Hindlimb muscle (tissue), 1 donor: ENCODE results near the gene CREB1. TPM values are rescaled to one million over a fixed set of nuclear protein-coding genes. Genes with fewer than 3 reads are reported as not detected.
"Not testable (repeated sequence)": the region's sequence is repeated elsewhere in the genome, so short reads cannot be mapped to it uniquely, and the experiment has no call there.

Experiments
- DNase-seq: peaks from one replicate; pipeline ENCODE4 v3.0.0-alpha.2; 2013
- polyA plus RNA-seq: library from polyadenylated mRNA; unstranded; fragments of 120-200 nt; gene quantifications from one replicate; pipeline ENCODE4 v1.2.1, GENCODE V29; 2013; ENCODE audit not compliant: insufficient read length

The CREB1 gene
- polyA plus RNA-seq, 1 donor = 35.3 TPM

GRCh38 chr2:207619764-207620203 lies 90.0 kb downstream of the CREB1 start:
- DNase-seq = no peak

- no peak for DNase-seq
These were observed 91.8 kb downstream of the CREB1 start for GRCh38 chr2:207621501-207622039.

DNA sequence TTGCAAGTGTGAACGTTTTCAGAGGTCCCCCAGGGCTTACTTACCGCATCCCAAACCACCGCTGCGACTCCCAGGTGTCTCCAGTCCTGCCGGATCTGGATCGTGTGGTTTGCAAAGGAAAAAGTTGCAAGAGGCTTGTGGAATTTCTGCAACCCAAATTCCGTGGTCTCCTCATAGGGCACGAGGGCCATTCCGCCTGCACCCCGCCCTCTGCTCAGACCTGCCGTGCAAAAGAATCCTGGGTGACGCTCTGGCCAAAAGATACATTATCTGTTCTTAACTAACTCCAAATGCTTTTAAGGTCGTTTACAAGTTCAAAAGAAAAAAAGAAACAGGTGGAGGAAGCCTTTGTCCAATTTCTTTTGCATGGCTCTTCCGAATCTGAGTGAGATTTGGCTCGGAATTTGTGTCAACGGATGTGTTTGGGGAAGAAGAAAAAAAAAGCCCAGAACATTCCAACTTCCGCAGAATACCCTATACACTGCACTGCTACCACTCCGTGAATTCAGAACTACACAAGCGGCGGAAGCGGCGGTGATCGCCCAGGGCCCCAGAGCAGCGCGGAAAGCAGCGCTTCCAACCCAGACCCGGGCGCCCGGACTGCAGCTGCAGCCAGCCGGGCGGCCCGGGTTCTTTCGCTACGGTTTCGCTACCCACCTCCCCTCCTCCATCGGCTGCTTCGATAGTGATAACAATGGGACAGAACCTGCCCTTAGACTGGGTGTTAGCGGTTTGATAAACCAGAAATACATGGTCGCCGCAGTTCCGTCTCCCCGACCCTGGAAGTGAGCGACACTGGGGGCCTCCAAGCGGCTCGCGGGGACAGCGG lies 94.6 kb downstream of the CREB1 start:
- DNase-seq = peak; percentile 67

DNA sequence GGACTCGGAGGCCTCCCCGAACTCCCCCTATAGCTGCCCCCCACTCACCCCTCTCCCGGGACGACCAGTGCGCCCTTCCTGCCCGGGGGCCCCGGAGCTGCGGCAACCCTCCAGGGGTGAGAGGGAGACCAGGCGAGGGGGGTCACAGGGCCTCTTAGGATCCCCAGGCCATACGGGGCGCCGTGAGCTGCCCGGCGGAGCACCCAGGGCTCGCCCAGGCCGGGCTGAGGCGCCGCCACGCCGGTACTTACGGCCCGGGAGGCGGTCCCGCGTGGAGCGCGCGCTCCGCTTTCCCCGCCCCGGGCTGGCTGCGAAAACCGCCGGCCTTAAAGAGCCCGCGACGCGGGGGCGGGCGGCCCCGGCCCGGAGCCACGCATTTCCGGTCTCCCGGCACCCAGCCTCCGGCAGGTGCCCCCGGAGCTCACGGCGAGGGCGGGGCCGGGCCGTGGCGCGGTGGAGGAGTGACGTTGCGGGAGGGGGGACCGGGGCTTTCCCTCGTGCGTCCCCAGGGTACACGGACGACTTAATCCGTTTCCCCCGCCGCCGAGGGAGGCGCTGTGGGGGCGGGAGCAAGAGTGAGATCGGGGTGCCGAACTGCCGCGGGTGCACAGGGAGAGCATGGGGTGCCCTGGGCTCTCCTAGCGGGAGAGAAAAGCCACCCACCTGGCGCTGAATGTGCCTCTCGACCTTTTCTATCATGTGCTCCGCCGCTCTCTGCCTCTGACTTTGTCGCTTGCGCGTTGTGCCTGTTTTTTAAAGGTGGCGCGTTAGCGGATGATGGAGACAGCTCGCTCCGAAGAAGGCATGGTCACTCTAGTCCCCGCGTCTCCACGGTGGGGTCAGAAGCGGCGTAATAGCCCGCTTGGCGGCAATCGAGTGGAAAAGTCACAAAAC lies 95.5 kb downstream of the CREB1 start, which contains the start of gene METTL21A:
Gene METTL21A (minus strand): TSS at position 381 of the 894 bp plus-strand sequence. CDS start 1,019 bp downstream, outside the sequence.
- DNase-seq = peak; percentile 91

- DNase-seq = no peak
These were observed 99.8 kb downstream of the CREB1 start for GRCh38 chr2:207629553-207629952.

DNA sequence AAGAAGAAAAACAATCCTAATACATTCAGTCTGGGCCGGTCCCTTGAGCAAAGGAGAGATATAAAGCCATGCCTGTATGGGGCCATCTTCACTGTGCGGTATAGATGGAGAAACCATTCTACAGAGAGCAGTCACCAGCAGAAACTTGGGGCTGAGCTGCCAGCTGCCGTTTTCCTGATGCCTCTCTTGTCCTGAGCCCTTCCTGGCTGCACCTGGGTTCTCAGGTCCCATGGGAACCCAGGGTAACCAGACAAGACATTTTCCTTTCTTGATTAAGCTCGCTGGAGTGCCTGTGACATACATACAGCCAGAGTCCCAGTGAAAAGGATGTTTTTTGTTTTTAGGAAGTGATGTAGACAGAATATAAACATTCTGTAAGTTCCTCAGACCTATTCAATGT lies 100.7 kb downstream of the CREB1 start:
- no peak for DNase-seq

DNA sequence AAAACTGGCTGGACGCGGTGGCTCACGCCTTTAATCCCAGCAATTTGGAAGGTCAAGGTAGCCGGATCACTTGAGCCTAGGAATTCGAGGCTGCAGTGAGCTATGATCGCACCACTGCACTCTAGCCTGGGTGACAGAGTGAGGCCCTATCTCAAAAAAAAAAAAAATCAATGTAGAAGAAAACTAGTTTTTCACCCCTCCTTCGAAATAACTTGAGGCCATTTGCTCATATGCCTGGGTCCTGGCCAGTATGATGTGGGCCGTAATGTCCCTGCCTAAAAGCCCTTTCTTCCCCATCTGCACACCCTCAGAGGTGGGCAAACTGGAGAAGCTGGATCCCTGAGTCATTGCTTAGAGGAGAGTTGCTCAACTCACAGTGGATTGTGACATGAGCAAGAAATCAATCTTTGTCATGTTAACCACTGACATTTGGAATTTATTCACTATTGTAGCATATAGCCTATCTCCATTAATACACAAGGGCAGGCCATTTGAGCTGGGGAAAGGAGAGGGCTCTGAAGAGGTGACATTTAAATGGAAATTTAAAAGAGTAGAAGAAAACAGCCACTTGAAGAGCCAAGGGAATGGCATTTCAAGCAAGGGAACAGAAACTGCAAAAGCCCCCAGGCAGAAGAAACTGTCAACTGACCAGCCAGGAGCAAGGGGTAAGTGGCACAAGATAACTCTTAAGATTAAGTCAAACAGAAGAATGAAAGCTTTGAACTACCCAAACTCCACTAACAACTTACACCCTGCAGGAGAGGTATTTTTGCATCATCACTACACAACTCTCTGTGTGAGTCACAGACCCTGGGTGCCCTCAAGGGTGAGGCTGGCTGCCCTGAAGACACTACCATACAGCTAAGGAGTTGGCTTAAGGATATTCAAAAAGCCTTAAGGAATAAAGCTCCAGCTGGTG lies 103.1 kb downstream of the CREB1 start:
- no peak for DNase-seq

- DNase-seq = no peak
These were observed 103.9 kb downstream of the CREB1 start for GRCh38 chr2:207633686-207634085.

DNA sequence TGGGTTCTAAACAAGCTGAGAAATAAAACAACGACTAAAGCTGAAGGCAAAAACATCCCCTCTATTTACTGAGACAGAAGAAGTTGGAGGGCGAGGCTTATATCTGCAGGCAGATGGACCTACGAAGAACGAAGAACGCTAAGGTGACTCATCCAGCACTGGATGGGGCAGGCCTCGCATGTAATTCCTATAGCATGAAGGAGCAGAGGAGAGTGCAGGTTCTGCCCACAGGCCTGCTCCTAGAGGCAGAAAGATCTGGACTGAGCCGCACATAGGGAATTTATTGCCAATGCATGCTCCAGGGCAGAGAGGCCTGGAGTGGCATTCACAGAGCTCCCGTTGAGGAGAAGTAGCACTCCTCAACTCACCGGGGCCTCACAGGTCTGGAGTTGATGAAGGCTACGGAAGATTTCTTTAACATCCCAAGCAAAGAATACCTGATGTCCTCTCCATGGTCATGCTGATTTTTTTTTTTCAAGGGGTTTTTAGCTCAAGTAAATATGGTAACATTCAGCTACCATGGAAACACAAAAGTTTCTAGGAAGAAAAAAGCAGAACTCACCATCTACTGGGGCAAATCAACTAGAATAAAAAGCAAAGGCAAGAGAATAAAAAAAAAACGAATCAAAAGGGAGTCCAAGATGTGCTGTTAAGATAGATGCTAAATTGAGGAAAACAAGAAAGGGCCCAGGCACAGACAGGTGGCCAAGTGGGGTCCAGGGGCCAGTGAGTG lies 105.9 kb downstream of the CREB1 start:
- DNase-seq = no peak

GRCh38 chr2:207639288-207639687 lies 109.5 kb downstream of the CREB1 start:
- DNase-seq = not testable (repeated sequence)

- no peak for DNase-seq
These were observed 110.4 kb downstream of the CREB1 start for GRCh38 chr2:207640160-207640559.

DNA sequence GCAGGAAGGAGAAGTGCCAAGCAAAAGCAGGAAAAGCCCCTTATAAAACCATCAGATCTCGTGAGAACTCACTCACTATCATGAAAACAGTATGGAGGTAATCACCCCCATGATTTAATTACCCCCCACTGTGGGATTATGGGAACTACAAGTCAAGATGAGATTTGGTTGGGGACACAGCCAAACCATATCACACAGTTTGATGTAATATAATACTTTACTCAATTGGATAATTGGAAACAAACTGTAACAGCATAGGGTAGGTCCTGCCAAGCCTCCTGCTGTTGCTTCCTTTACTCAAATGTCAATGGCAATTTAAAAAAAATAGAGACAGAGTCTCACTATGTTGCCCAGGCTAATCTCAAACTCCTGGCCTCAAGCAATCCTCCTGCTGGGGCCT lies 110.9 kb downstream of the CREB1 start:
- no peak for DNase-seq

DNA sequence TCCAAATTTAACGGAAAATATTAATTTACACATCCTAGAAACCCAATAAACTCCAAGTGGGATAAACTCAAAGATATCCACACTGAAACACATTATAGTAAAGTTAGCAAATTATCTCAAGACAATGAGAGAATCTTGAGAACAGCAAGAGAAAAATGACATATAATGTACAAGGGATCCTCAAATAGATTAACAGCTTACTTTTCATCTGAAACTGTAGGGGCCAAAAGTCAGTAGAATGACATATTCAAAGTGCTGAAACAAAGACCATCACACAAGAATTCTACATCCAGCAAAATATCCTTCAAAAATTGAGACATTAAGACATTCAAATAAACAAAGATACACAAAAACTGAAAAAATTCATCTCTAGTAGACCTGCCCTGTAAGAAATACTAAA lies 114.1 kb downstream of the CREB1 start:
- DNase-seq = no peak

- not testable (repeated sequence) for DNase-seq
These were observed 116.8 kb downstream of the CREB1 start for GRCh38 chr2:207646582-207646981.

Other genes with a start within 250 kb of the CREB1 start
- gene METTL21A, start 95.4 kb downstream of the CREB1 start, polyA plus RNA-seq = 15.3 TPM
- gene CCNYL1, start 181.7 kb downstream of the CREB1 start, polyA plus RNA-seq = 10.3 TPM
- 1.3 TPM for gene FZD5, start 239.9 kb downstream of the CREB1 start, polyA plus RNA-seq